Measurements from ENCODE around the gene ADIPOR2.

ADIPOR2 gene

DNA sequence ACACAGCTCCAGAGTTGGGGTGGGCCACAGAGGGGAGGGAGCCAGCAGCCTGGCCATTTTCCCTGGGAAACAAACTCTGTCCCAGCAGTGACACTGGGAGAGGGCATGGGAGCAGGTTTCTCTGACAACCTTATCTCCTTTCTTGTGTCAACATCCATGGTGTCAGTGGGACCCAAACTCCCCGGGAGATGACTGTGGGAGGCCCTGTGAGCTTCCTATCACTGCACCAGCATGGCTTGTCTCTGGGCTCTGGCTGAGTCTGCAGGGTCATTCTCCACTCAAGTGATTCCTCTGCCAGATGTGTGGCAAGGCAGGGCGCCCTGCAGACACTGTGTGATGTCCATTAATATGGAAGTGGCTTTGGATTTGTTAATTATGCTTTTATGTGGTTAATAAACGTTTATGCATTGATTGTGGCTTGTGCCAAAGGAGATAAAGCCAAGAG lies 139.6 kb downstream of the ADIPOR2 start:
- no peak for DNase-seq (ENCODE audit: low read depth in 2 of 2)

DNA sequence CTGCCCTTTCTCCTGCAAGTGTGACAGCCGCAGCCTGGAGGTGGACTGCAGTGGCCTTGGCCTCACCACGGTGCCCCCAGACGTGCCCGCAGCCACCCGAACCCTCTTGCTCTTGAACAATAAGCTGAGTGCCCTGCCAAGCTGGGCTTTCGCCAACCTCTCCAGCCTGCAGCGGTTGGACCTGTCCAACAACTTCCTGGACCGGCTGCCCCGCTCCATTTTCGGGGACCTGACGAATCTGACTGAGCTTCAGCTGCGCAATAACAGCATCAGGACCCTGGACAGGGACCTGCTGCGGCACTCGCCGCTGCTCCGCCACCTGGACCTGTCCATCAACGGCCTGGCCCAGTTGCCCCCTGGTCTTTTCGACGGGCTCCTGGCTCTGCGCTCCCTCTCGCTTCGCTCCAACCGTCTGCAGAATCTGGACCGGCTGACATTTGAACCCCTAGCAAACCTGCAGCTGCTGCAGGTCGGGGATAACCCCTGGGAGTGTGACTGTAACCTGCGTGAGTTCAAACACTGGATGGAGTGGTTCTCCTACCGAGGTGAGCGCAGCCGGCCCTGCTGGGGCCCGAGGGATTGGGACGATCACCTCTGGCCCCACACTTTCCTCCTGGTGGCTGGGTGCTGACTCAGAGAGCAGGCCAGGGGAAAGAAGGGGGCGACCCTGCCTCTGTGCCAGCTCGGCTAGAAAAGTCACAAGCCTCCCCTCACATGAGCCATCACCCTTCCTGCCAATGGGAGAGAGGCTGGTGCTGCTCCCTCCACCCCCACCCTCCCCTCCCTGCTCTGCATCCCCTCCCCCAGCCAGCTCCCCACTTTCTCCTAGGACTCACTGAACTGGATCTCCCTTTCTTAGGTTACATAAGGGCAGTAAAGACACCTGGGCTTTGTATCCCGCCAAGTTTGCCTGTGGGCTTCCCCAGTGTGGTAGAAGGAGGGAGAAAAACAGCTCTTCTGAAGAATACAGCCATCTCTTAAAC lies 140.4 kb downstream of the ADIPOR2 start:
- DNase-seq (ENCODE audit: low read depth in 2 of 2) = no peak

DNA sequence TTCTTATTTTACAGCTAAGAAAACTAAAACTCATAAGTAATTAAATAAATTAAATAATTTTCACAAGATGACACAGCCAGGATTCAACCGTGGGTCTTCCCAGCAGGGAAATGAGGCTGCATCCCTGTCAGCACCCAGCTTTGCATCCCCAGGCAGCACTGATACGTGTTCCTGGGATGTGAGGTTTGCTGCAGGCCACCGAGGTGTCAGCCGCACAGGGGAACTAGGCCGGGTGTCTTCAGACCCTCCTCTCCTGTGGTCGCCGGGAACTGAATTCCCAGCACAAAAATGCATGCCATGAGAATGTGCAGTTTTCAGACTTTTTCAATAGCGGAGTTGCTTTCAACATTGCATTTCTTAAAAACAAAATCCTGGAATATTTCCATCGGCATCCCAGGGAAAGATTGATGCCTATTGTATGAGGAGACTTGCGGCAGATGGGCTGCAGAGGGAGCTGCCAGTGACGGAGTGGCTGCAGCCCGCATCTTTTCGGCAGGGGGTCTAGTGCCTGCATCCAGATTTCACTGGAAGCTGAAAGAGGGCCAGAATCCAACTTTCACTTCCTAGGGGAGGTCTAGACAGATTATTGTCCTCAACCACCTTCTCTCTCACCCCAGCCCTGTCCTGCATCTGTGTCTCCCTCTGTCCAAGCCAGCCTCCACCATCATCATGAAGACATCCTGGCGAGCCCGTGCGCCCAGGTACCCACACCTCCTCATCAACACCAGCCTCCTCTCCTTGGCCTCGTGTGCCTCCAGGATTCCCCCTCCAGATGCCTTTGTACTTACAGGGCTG lies 142.1 kb downstream of the ADIPOR2 start:
- DNase-seq (ENCODE audit: low read depth in 2 of 2) = no peak

DNA sequence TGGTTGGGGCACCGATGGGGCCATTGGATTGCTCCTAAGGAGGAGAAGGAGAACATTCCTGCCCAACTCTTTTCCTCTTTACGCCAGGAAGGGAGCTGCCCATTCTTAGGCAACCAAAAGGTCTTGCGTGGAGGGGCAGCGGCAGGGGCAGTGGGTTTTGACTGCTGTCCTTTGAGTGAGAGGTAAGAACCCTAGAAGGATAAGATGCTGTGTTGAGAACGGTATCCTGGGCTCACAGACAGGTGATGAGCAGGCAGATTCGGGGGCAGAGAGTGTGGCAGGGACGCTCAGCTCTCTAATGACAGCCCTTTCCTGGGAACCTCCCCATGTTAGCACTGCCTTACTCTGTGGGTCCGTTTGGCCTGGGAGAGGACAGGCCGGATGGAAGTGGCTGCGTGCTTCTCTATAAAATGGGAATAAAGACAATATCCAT lies 142.7 kb downstream of the ADIPOR2 start:
- no peak for DNase-seq (ENCODE audit: low read depth in 2 of 2)

DNA sequence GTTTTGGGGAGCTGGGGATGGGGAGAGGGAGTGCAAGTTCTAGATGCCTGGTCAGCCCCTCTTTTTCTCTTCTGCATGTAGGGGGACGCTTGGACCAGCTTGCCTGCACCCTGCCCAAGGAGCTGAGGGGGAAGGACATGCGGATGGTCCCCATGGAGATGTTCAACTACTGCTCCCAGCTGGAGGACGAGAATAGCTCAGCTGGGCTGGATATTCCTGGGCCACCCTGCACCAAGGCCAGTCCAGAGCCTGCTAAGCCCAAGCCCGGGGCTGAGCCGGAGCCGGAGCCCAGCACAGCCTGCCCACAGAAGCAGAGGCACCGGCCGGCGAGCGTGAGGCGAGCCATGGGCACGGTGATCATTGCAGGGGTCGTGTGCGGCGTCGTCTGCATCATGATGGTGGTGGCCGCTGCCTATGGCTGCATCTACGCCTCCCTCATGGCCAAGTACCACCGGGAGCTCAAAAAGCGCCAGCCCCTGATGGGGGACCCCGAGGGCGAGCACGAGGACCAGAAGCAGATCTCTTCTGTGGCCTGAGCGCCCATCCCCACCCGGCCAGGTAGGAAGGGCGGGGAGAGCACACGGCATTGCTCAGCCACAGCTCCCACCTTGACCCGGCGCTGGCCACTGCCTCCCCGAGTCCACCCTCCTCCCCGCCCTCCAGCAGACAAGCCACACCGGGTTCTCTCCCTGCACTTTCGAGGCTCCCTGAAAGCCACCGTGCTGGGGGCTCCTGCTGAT lies 143.5 kb downstream of the ADIPOR2 start:
- no peak for DNase-seq (ENCODE audit: low read depth in 2 of 2)

DNA sequence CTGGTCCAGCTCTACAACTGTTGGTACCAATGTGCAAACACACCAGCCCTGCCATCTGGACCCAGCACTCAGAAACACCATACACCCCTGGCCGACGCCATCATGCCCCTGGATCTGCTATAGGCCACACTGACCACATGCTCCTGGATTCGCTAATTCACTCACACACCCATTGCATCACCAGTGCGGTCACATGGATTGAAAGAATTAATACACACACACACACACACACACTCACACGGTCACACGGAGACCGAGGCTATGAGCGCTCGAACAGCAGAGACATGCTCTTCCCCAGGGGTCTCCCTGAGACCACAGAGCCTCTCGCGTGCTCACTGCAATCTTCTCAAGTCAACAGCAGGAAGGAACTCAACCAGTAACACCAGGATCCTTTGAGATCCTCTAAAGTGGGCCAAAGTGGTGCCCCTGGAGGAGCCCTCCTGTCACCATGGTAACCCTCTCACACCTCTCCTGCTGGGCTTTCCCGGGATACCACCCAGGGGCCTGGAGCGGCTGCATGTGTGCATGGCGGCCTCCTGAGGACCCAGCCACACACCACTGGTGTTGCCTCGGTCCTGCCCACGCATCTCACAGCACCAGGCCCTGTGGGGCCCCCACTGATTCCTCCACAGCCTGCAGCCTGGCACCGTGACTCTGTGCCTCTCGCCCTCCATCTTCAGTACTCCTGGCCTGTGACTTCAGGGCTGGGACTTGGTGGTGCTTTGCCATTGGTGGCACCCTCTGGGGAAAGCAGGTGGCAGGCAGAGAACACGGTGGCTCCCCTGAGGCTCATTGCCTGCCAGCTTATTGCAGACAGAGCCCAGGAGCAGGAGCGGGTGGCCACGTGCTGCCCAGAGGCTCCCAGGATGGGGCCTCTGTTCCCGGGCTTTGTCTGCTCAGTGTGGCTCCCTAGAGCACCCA lies 144.6 kb downstream of the ADIPOR2 start:
- no peak for DNase-seq (ENCODE audit: low read depth in 2 of 2)

DNA sequence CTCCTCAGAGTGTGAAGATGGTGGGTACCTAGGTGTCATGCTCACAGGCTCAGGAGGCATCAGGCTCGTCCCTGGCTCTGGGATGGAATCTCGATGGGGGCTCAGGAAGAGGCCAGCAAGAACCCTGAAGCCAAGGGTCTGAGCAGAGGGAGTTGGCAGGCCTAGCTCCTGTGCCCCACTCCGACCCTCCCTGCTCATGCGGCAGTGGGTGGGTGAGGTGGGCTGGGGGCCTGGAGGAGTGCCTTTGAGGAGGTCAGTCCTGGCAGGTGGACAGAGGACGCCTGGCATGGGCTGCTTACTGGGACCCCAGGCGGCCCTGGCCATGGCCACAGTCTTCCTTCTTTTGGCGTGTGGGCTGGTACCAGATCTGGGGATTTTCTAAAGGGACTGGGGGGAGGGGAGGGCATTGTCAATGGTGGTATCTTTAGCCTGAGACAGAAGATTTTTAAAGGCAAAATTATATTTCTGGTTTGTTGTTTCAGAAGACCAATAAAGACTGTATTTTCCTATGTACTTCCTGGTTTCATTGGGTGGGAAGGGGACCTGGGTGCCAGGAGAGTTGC lies 145.5 kb downstream of the ADIPOR2 start:
- DNase-seq (ENCODE audit: low read depth in 2 of 2) = no peak

DNA sequence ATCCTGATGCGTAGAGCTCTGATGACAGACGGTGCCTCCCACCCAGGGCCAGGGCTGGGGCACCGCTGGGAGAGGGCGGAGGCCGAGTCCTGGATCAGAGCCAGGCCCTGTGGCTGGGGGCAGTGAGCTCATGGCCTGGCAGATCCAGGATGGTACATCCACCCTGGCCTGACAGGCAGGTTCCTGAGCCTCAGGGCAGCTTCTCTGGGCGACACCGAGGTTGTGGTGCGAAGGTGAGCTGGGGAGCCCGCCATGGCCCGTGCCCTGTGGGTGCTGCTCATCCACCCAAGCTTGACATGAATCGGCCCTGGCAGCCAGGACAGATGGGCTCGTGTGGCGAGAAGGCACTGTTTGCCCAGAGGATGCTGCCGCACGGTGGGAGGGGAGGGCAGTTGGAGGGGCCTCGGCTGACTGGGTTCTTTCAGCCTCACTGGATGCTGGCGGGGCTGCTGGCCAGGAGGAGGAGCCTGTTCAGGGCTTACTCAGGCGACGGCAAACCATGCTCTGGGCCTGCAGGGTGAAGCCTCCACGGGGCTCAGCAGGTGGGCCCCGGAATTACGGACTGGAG lies 146.1 kb downstream of the ADIPOR2 start:
- no peak for DNase-seq (ENCODE audit: low read depth in 2 of 2)

DNA sequence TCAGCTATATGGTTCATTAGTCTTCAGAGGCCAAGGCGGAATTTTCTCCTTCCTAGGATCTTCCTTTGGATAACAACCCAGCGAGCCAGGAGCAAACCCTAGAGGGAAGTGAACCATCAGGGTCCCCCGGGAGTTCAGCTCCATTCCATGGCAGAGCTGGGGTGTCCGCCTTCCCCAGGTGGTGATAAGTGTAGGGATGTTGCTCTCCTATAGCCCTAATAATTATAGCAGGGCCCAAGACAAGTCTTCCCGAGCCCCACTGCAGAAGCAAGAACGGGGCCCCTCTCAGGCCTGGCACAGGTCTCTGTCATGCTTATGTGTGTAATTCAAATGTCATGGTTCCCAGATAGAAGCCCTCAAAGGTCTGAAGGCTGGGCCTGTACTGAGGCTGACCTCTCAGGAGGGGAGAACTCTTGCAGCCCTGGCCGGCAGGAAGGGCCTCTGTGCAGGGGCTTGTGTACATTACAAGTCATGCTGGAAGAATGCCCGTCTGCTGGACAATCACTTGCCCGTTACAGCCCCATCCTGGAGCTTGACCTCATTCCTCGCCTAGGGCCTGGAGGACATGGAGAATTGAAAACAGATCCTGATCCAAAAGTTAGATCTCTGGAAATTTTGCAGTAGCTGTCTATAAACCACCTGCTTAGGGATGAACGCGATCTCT lies 146.8 kb downstream of the ADIPOR2 start:
- no peak for DNase-seq (ENCODE audit: low read depth in 2 of 2)
